CD4-positive, alpha-beta T cell treated with Interleukin-6 at 100 ng/mL for 8 hours (primary cell): ENCODE data around the gene OR51E2.

ENCODE experiments used
- DNase-seq: peaks from one replicate; pipeline ENCODE4 v3.0.0-alpha.2; 2020; ENCODE audit warnings: mixed read lengths, low spot score

Gene OR51E2

GRCh38 chr11:4664183-4664582, 33.5 kb downstream of the OR51E2 start:
- DNase-seq = no peak

DNA sequence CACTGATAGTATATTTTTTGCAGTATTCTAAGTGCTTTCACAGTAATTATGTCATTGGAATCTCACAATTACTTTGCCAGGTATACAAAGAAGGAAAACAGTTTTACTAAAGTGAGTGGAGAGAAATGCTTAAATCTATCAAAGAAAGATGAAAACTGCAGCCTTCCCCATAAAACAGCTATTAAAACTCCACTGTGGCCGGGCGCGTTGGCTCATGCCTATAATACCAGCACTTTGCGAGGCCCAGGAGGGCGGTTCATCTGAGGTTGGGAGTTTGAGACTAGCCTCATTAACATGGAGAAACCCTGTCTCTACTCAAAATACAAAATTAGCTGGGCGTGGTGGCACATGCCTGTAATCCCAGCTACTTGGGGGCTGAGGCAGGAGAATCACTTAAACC, 34.8 kb downstream of the OR51E2 start:
- no peak for DNase-seq

DNA sequence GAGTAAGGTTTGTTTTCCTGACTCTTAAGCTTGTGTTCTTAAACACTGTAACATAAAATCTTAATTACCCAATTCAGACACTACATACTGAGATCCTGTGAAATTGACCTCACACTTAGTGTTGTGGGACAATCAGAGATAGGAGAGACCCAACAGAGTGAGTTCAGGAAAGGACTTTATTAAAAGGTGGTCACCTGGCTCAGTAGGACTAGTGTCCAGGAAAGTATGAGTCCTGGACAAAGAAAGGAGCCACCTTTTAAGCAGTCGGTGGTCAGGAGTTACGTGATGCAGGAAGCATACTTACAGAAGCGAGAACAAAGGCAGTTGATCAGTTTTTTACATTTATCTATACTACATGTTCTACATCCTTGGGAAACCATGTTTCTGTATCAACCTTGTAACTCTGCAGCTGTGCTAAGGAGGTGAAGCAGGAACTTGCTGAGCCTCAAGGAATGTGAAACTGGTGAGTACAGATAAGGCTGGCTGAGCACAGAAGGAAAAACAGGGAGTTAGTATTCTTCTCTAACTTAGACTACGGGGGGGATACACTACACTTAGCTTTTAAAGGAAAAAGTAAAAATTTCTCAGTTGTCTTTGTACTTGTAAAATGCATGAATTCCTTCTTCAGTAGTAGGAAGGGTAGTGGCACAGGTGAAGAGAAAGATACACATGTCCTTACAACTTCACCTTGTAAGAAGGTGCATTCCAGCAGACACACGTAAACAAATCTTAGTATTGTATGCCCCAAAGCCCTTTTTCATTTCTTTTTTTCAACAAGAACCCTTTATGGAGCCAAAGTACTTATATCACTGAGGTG, 38.8 kb downstream of the OR51E2 start:
- no peak for DNase-seq

GRCh38 chr11:4654635-4655369, 42.9 kb downstream of the OR51E2 start:
- DNase-seq = no peak

- no peak for DNase-seq
Measured at GRCh38 chr11:4647766-4648165, 49.9 kb downstream of the OR51E2 start.

DNA sequence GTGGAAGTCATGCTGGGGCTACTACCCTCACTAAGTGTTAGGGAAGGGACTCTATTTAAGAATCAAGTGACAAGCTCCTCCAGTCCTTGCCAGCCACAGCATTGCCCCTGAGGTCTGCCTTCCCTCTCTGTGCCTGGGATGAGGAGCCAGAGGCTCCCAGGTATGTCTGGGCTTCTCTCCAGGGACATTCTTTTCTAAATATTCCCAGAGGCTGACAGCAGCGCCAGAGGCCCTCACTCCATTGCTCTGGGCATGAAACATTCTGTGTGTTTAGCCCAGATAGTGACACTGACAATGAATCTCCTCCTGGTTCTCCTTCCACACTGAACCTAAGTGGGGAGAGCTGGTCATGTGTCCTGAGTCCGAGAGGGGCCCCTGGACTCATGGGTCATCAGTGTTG, 51.7 kb downstream of the OR51E2 start:
- DNase-seq = no peak

DNA sequence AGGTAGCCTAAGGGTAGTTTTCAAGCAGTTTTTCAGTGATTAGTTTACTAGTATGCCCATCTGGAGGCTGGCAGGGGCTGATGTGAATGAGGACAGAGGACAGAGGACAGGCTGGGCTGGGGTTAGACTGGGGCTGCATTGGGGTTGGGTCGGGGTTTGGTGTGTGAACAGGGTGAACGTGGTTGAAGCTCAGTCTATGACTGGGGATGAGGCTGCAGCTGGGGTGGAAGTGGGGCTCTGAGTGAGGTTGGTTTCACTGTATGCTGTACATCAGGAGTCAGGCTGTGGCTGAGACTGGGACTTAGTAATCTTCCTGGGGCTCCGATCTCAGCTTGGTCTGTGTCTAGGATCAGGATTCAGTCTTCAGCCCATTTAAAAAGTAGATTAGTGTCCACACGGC, 53.4 kb downstream of the OR51E2 start:
- no peak for DNase-seq

- DNase-seq = no peak
Measured at GRCh38 chr11:4643682-4644081, 54.0 kb downstream of the OR51E2 start, which contains the start of gene OR51E1. Gene OR51E1 (plus strand): TSS chr11:4643982. CDS start chr11:4652527, 8,545 bp downstream.

GRCh38 chr11:4643076-4643475, 54.6 kb downstream of the OR51E2 start:
- DNase-seq = no peak

GRCh38 chr11:4642043-4642442, 55.6 kb downstream of the OR51E2 start:
- no peak for DNase-seq

DNA sequence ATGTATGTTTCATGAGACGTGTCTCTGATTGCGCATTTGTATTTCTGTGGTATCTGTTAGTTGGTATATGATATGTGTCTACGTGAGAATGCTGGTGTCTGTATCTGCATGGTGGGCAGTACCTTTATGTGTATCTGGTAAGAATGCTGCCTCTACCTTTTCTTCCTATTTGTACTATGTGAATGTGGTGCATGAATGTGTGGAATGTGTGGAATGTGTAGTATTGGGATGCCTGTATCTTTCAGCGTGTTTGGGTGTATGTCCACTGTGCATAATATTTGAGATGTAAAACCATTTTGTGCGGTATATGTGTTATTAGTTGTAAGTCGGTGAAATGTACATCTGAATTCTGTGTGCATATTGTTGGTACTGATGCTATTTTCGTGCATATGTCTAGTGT, 56.2 kb downstream of the OR51E2 start:
- no peak for DNase-seq

DNA sequence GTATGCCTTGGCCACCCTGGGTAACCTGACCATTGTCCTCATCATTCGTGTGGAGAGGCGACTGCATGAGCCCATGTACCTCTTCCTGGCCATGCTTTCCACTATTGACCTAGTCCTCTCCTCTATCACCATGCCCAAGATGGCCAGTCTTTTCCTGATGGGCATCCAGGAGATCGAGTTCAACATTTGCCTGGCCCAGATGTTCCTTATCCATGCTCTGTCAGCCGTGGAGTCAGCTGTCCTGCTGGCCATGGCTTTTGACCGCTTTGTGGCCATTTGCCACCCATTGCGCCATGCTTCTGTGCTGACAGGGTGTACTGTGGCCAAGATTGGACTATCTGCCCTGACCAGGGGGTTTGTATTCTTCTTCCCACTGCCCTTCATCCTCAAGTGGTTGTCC, 57.7 kb downstream of the OR51E2 start:
- DNase-seq = no peak

DNA sequence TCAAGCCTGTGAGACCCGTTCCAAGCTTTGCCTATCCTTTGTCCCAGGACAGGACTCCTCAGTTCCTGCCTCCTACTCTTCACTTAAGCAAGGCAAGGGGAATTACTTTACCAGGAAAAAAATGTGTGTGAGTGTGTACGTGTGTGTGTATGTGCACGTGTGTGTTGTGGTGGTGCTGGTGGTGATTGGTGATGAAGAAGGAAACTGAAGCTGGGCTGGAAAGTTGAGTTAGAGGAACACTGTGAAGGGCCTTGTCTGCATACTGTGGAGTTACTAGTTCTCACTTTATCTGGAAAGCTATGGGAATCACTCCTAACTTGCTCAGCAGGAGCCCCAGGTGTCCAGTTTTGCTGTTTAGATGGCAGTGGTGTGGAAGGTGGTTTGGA, 60.0 kb downstream of the OR51E2 start:
- no peak for DNase-seq

DNA sequence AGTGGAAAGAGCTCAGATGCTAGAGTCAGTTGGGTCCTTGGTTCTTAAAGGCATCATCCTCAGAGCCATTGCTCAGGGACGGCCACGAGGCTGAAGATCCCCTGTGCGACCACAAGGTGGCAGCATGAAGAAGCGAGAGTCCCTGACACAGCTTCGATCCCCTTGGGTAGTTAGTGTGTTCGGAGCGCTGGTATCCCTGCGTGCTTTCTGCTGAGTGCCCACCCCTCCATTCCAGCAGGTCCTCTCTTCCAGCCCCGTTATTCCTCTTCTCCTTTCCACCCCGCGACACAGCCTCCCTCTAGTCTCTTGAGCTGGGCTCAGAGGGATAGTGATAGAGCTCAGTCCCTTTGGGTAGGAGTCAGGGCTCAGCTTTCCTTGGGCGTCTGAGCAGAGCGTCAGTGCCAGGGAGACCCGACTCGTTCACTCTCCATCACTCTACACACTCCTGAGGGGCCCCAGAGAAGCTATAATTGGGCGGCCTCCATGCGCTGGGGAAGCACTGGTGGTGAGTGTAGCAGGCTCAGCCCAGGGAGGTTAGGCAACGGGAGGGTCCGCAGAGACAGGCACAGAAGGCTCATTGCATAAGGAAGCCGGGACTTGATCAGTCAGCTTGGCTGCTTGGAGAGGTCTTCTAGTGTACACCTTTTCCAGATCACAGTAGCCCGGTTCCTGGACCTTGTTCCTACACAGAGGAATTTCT, 60.5 kb downstream of the OR51E2 start, which contains the start of gene OR51D1:
Gene OR51D1 (plus strand): TSS at position 516 of the 700 bp plus-strand sequence. CDS start 2,314 bp downstream, outside the sequence.
- DNase-seq = peak; percentile 62

- DNase-seq = no peak
Measured at GRCh38 chr11:4636136-4636535, 61.5 kb downstream of the OR51E2 start.
